ENCODE data around the gene EFCAB6.

DNA sequence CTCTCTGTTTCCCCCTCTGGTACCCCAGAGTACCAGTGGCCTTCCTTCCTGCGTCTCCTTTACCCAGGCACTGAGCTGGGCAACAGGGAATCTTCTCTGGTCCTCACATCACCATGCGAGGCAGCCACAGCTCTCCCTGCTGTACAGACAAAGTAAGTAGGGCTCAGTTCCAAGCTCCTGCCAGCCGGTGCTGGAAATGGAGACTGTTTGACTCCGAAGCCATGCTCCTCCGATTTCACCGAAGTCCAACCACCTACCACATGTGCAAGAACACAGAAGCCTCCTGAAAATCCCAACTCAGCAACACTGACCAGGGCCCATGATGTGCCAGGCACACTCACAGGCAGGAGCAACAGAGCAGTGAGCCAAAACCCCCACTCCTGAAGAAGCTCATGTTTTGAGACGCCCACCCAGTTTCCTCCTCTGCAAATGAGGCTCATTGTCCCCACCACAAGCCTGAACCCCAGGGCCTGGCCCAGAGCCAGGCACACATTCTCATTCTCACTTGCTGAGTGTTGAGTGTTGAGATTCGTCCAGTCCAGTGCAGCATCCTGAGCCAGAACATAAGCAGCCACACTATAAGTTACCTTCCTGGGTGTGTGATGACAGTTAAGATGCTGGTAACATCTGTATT lies 244.3 kb downstream of the EFCAB6 start:
- TF ChIP-seq EZH2 (IDR thresholded peaks at IDR 0.05; ENCODE audit: borderline replicate concordance, low read length): no peak
- TF ChIP-seq, protein P1, sequence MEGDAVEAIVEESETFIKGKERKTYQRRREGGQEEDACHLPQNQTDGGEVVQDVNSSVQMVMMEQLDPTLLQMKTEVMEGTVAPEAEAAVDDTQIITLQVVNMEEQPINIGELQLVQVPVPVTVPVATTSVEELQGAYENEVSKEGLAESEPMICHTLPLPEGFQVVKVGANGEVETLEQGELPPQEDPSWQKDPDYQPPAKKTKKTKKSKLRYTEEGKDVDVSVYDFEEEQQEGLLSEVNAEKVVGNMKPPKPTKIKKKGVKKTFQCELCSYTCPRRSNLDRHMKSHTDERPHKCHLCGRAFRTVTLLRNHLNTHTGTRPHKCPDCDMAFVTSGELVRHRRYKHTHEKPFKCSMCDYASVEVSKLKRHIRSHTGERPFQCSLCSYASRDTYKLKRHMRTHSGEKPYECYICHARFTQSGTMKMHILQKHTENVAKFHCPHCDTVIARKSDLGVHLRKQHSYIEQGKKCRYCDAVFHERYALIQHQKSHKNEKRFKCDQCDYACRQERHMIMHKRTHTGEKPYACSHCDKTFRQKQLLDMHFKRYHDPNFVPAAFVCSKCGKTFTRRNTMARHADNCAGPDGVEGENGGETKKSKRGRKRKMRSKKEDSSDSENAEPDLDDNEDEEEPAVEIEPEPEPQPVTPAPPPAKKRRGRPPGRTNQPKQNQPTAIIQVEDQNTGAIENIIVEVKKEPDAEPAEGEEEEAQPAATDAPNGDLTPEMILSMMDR (IDR thresholded peaks at IDR 0.05; ENCODE audit: low read length): no peak
